SK-N-SH treated with all-trans-retinoic acid at 6 μM for 48 hours (cell line): Measurements from ENCODE around the gene RAP1A.

Experiments
- ATAC-seq: fragments of 200-7000 bp; cut with Tn5 transposase; 3 replicates; pipeline ENCODE4 v1.9.1; 2020; ENCODE audit warnings: mild to moderate bottlenecking, moderate library complexity
- ARNTL ChIP-seq: fragments of 450-650 bp; formaldehyde crosslinking; IDR thresholded peaks from 2 replicates; pipeline ENCODE4 v1.5.0; 2020; ENCODE audit warnings: low read depth, mild to moderate bottlenecking, moderate library complexity, borderline replicate concordance
- BACH2 ChIP-seq: fragments of 250-450 bp; sonication (Bioruptor Pico); IDR thresholded peaks from 2 replicates; pipeline ENCODE4 v1.9.0; 2021; ENCODE audit warnings: mild to moderate bottlenecking, borderline replicate concordance
- CSDC2 ChIP-seq: fragments of 250-450 bp; sonication (Bioruptor Pico); IDR thresholded peaks from 2 replicates; pipeline ENCODE4 v1.5.0; 2020; ENCODE audit warnings: mild to moderate bottlenecking, moderate library complexity
- ESRRG ChIP-seq: fragments of 250-450 bp; sonication (Bioruptor Pico); IDR thresholded peaks from 2 replicates; pipeline ENCODE4 v1.6.1; 2021; ENCODE audit warnings: mild to moderate bottlenecking
- GLIS3 ChIP-seq: fragments of 250-450 bp; sonication (Bioruptor Pico); IDR thresholded peaks from 2 replicates; pipeline ENCODE4 v1.5.0; 2020; ENCODE audit warnings: mild to moderate bottlenecking, moderate library complexity
- ISL1 ChIP-seq: fragments of 250-450 bp; sonication (Bioruptor Pico); IDR thresholded peaks from 2 replicates; pipeline ENCODE4 v2.1.2; 2022; ENCODE audit warnings: mild to moderate bottlenecking, moderate library complexity
- OSR1 ChIP-seq: fragments of 250-450 bp; sonication (Bioruptor Pico); IDR thresholded peaks from 2 replicates; pipeline ENCODE4 v1.8.0; 2022; ENCODE audit warnings: moderate library complexity, mild to moderate bottlenecking, inconsistent platforms
- PATZ1 ChIP-seq: fragments of 250-450 bp; sonication (Bioruptor Pico); IDR thresholded peaks from 2 replicates; pipeline ENCODE4 v1.8.0; 2020; ENCODE audit warnings: mild to moderate bottlenecking, moderate library complexity, borderline replicate concordance
- POU6F1 ChIP-seq: fragments of 250-450 bp; sonication (Bioruptor Pico); IDR thresholded peaks from 2 replicates; pipeline ENCODE4 v1.8.0; 2021; ENCODE audit warnings: low read depth, mild to moderate bottlenecking, moderate library complexity, borderline replicate concordance
- PPARA ChIP-seq: fragments of 250-450 bp; sonication (Bioruptor Pico); IDR thresholded peaks from 2 replicates; pipeline ENCODE4 v1.5.0; 2020; ENCODE audit warnings: mild to moderate bottlenecking, borderline replicate concordance
- RARB ChIP-seq: fragments of 250-450 bp; sonication (Bioruptor Pico); IDR thresholded peaks from 2 replicates; pipeline ENCODE4 v1.8.0; 2021; ENCODE audit warnings: mild to moderate bottlenecking, moderate library complexity
- SNAI2 ChIP-seq: fragments of 250-450 bp; sonication (Bioruptor Pico); IDR thresholded peaks from 2 replicates; pipeline ENCODE4 v1.5.0; 2020; ENCODE audit warnings: mild to moderate bottlenecking, moderate library complexity
- TCF4 ChIP-seq: fragments of 250-450 bp; sonication (Bioruptor Pico); IDR thresholded peaks from 2 replicates; pipeline ENCODE4 v1.8.0; 2021; ENCODE audit warnings: mild to moderate bottlenecking, moderate library complexity, borderline replicate concordance
- TOX ChIP-seq: fragments of 250-450 bp; sonication (Bioruptor Pico); IDR thresholded peaks from 2 replicates; pipeline ENCODE4 v1.8.0; 2021; ENCODE audit warnings: mild to moderate bottlenecking, moderate library complexity, borderline replicate concordance
- TSHZ2 ChIP-seq: fragments of 250-450 bp; sonication (Bioruptor Pico); IDR thresholded peaks from 2 replicates; pipeline ENCODE4 v1.5.0; 2020; ENCODE audit warnings: mild to moderate bottlenecking, moderate library complexity
- ZC3H10 ChIP-seq: fragments of 250-450 bp; sonication (Bioruptor Pico); IDR thresholded peaks from 2 replicates; pipeline ENCODE4 v1.5.1; 2021; ENCODE audit warnings: mild to moderate bottlenecking, moderate library complexity
- ZFP3 ChIP-seq: fragments of 250-450 bp; sonication (Bioruptor Pico); IDR thresholded peaks from 2 replicates; pipeline ENCODE4 v1.5.0; 2020; ENCODE audit warnings: mild to moderate bottlenecking, moderate library complexity
- ZFP30 ChIP-seq: fragments of 450-650 bp; formaldehyde crosslinking; IDR thresholded peaks from 2 replicates; pipeline ENCODE4 v1.5.0; 2022; ENCODE audit warnings: mild to moderate bottlenecking, moderate library complexity
- ZNF565 ChIP-seq: fragments of 450-650 bp; formaldehyde crosslinking; conservative IDR thresholded peaks from 2 replicates; pipeline ENCODE4 v1.5.0; 2020; ENCODE audit warnings: low read depth, mild to moderate bottlenecking, moderate library complexity
- ZNF70 ChIP-seq: fragments of 450-650 bp; formaldehyde crosslinking; IDR thresholded peaks from 2 replicates; pipeline ENCODE4 v1.5.0; 2020; ENCODE audit warnings: mild to moderate bottlenecking, moderate library complexity
- ZNF8 ChIP-seq: fragments of 450-650 bp; formaldehyde crosslinking; IDR thresholded peaks from 2 replicates; pipeline ENCODE4 v1.5.0; 2020; ENCODE audit warnings: mild to moderate bottlenecking, moderate library complexity

Gene RAP1A

GRCh38 chr1:111625276-111625675 lies 5.7 kb downstream of the RAP1A start:
- TF ChIP-seq ZNF8 (CRISPR knock-in tag): no peak
- TF ChIP-seq ZFP30: no peak
- no peak for TF ChIP-seq ZFP3
- TF ChIP-seq PATZ1 (CRISPR knock-in tag): no peak
- no peak for TF ChIP-seq POU6F1 (CRISPR knock-in tag)
- TF ChIP-seq ZNF70 (CRISPR knock-in tag): no peak
- no peak for TF ChIP-seq OSR1
- no peak for TF ChIP-seq ZNF565 (CRISPR knock-in tag)
- no peak for TF ChIP-seq ARNTL (CRISPR knock-in tag)
- TF ChIP-seq ISL1: no peak
- TF ChIP-seq RARB: no peak
- no peak for TF ChIP-seq TSHZ2 (CRISPR knock-in tag)
- TF ChIP-seq GLIS3 (CRISPR knock-in tag): no peak
- no peak for TF ChIP-seq TCF4 (CRISPR knock-in tag)
- TF ChIP-seq TOX (CRISPR knock-in tag): no peak
- TF ChIP-seq ZC3H10: no peak
- TF ChIP-seq BACH2 (CRISPR knock-in tag): no peak
- TF ChIP-seq SNAI2 (CRISPR knock-in tag): no peak
- no peak for TF ChIP-seq PPARA (CRISPR knock-in tag)
- TF ChIP-seq ESRRG: no peak
- no peak for ATAC-seq

DNA sequence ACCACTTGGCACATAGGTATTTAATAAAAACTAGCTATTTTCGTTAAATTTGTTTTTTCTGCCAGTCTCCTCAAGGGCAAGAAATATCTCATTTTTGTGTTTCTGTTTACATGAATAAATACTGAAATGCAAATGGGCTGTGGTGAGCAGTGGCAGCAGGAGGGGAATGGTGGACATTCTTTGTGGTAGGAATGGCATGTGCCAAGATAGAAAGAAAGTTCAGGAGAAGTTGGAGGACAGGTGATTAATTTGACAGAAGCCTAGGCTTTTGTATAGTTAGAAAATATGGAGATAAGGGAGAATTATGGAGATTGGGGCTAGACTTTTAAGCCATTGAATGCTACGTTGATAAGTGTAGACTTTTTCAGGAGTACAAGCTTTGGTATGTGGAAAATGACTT lies 8.6 kb downstream of the RAP1A start:
- ATAC-seq: no peak
- TF ChIP-seq PPARA (CRISPR knock-in tag) (no peak), ESRRG (no peak), CSDC2 (no peak), ZFP30 (no peak), TSHZ2 (CRISPR knock-in tag) (no peak), RARB (no peak), ZFP3 (no peak), BACH2 (CRISPR knock-in tag) (no peak), TCF4 (CRISPR knock-in tag) (no peak), GLIS3 (CRISPR knock-in tag) (no peak), POU6F1 (CRISPR knock-in tag) (no peak), ISL1 (no peak), ZC3H10 (no peak), SNAI2 (CRISPR knock-in tag) (no peak), ZNF565 (CRISPR knock-in tag) (no peak)
- TF ChIP-seq, all 23 proteins: peak for 0
